HG02943 (cell line): ENCODE data around the gene JMJD1C.
"Not testable (repeated sequence)": the region's sequence is repeated elsewhere in the genome, so short reads cannot be mapped to it uniquely, and the experiment has no call there.

Source experiments
- ATAC-seq: cut with Tn5 transposase; IDR thresholded peaks from one replicate; pipeline ENCODE4 v1.9.1; 2021; ENCODE audit warnings: mild to moderate bottlenecking, low read depth, moderate library complexity; ENCODE audit not compliant: unreplicated experiment

The JMJD1C gene

DNA sequence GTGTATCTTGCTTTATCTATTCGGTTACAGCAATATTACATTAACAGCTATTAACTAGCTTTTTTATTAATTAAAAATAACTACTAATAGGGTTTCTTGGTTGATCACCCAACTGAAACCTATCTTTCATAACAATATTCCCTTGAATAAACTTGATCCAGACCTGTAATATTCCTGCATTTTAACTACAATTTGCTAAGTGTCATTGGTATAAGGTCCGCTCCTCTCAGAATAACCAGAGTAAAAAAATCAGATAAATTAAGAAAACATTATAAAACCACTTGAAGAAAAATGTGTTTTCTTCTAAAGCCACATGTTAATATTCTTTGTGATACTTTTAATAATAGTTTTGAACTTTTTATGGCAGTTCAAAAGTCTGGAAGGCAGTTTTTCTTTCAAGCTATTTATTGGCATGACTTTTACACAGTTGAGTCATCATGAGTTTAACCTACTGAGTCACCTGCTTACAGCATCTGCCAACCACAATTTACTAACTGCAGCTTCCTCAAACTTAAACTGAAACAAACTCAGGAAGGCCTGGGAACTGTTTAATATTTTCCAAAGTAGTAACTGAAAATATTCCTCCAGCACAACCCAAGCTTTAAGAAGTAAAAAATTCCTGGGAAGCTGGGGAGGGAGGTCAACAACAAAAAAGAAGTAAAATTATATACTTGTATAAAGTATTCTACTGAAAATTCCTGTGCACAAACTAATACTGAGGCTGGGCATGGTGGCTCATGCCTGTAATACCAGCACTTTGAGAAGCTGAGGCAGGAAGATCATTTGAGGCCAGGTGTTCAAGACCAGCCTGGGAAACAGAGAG is 229.5 kb downstream of the JMJD1C start:
- peak; percentile 83 for ATAC-seq

DNA sequence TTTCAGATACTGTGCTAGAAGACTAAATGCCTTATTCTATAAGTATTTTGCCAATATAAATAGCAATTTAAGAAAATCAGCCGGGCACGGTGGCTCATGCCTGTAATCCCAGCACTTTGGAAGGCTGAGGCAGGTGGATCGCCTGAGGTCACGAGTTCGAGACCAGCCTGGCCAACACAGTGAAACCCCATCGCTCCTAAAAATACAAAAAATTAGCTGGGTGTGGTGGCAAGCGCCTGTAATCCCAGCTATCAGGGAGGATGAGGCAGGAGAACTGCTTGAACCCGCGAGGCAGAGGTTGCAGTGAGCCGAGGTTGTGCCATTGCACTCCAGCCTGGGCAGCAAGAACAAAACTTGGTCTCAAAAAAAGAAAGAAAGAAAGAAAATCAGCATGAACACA is 230.6 kb downstream of the JMJD1C start:
- not testable (repeated sequence) for ATAC-seq

DNA sequence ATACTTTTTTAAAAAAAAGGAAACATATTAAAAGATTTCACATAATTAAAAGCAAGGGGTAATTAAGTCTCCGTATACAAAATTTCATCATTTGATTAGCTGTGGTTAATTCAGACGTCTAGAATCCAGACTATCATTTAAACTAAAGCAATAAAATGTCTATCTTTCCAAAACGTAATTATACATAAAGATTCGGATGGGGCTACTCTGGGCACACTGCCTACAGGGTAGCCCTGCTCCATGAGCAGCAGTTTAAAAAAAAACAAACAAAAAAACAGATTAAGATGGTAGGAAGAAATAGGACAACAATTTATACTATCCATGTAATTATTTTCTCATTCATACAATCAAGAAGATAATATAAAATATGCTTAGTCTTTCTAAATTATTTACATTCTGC is 236.6 kb downstream of the JMJD1C start:
- ATAC-seq = no peak

DNA sequence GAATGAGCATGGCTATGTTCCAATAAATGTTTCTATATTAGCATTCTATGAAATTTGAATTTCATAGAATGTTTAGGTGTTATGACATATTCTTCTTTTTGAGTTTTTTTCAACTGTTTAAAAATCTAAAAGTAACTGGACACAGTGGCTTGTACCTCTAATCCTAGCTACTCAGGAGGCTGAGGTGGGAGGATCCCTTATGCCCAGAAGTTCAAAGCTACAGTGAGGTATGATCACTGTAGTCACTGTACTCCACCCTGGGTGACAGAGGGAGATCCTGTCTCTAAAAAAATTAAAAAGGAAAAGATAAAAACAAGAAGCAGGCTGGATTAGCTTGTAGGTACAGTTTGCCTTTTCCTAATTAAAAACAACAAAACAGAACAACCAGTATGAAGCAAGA is 237.5 kb downstream of the JMJD1C start:
- no peak for ATAC-seq

DNA sequence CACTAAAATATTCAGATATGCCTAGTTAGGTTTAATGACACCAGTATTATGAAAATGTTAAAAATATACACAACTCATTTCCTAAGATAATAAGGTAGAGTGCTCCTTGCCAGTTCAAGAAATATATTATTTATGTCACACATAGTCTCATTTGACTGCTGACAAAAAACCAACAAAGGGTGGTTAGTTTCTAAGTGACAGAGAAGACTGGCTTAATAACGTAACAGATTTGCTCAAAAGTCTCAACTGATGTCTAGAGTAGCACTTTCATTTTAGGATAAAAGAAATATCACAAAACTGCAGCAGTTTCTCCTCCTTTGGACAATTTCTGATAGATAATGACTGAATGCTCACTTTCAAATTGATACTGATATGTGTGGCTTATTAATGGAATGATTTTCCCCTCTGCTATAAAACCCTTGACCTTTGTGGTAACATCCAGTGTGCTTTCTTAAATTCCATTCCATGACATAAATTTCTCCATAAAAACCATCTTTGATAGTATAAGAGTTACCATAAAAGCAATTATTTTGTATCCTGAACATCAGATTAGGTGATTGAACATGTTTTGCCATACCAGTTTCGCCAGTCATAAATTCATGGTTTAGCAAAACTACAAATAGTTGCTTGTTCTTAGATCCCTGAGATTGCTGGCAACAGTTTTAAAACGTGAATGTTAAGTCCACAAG is 238.4 kb downstream of the JMJD1C start:
- ATAC-seq = no peak

DNA sequence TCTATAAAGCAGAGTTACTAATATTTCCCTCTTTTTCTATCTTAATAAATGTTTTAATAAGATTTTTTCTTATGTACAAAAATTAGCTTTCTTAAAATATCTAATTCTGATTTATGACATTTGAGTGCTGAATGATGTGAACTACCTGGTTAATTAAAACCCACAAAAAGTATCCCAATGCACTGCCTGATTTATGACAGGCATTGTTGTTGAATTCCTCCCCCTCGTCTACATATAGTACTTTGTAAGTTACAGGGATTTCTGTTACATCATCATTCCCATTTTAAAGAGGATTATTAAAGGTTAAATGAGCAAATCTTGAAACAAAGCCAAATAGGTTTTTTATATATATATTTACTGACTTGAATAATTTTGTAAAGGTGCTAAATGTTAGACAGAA is 241.5 kb downstream of the JMJD1C start:
- ATAC-seq = no peak

DNA sequence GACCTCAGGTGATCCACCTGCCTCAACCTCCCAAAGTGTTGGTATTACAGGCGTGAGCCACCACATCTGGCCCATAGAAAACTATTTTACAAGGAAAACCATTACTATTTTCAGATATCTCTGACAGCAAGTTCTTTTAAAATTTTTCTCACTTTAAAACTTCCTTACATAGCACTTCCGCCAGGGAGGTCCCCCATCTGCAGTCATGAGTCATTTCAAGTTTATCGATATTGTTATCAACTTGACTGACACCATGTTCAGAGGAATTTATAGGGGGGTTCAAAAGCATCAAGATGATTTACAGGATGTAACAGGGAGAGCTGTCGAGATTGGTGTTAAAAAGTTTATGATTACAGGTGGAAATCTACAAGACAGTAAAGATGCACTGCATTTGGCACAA is 243.8 kb downstream of the JMJD1C start:
- ATAC-seq = no peak

DNA sequence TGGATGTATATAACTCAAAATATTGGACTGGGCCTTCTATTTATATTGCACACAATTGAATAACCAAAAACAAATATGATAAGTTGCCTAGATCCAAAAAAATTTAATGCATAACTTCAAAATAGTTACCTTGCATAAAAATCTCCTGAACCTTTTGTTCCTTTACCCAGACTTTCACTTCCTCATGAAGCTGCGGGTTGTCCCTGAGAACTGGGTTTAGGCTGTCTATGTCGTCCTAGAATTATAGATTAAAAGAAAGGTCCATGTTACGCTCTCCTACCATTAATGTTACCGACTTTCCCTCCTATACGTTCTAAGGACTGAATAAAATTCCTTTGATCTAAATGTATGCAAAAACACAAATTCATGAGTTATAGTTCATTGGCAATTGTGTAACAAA is 246.0 kb downstream of the JMJD1C start:
- ATAC-seq = no peak

DNA sequence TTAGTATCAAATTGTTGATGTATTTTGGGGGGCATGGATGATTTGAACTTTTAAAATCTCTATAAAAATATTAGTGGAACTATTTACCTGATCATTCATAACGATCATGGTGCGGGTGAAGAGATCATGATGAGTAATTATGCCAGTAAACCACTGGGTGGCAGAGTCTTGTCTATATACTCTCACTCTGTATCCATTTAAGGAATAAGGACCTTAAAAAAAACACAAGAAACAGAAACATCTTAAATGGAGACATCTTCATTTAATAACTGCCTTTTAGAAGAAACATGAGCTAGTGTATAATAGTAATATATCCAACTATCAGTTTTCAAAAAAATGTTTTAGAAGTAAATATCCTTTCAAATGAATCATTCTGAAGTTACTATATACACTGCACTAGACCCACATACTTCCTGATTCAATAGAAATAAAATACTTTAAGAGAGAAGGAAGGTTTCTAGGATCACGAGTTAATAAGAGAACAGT is 248.6 kb downstream of the JMJD1C start:
- ATAC-seq = peak; percentile 66

DNA sequence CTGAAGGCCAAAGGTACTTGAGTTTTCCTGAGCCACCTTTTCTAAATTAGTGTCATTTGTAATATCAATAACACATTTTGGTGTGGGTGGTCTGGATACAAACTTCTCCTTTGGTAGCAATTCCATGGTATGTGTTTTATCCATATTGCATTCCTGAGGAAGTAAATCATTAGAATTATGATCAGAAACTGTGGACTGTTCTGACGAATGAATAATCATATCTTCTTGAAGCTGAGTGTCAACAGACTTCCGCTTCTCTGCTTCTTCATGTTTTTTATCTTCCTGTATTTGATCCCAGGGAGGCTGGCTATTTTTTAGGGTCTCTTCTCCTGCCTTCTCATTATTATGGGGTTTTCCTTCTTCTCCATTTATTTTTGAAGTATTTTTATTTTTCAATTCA is 251.2 kb downstream of the JMJD1C start:
- no peak for ATAC-seq

DNA sequence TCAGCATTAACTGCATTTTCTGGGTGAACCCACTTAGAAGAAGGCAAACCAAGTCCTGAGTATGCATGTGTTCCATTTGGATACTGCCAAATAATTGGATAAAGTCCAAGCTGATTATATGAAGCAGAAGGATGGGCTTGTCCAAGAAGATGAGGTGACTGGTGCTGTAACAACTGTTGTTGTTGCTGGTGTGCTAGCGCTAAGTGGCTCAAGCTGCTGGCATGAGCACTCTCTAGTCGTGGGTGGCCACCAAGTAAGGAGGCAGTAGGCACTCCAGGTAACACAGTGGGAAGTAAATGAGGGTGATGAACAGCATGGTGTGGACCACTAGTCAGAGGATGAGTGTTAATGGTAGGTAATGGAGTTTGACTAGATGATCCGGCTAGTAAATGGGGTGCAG is 252.3 kb downstream of the JMJD1C start:
- no peak for ATAC-seq

DNA sequence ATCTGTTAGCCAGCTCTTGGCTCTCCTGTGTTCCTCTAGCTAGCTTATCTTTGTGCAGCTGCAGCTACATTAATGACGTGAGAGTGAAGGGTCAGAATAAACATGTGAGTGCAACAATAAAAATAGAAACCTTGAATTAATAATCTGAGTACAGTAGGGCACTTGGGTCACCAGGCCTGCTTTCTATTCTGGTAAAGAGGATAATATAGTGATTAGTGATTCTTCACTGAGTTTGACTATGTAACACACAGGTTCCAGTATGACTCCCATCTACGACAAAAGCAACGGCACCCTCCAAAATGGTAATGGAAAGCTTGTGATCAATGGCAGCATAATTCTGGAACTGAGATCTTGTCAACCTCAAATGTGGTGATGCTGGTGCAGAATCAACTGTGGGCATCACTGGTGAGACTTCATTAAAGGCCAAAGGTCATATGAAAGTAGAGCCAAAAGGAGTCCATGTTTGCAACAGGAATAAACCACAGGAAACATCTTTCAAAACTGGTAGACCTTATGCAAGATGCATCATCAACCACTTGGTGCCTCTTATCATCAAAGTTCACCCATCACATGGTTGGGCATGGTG is 255.1 kb downstream of the JMJD1C start:
- ATAC-seq = no peak

DNA sequence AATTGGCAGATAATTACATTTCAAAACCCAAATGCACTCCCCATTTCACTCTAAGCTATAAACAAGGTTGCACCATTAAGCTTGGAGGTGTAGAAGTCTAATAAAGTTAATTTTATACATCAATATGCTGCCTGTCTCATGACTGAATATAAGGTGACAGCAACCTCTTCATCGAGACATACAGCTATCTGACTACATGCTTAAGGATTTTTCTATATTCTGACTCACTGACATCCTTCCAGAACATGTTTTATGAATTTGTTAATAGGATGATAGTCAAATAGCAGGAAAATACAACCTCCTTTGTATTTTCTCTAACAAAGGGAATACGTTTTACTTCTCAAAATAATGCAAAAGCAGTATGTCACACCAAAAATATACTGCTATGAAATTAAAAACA is 256.1 kb downstream of the JMJD1C start:
- no peak for ATAC-seq

DNA sequence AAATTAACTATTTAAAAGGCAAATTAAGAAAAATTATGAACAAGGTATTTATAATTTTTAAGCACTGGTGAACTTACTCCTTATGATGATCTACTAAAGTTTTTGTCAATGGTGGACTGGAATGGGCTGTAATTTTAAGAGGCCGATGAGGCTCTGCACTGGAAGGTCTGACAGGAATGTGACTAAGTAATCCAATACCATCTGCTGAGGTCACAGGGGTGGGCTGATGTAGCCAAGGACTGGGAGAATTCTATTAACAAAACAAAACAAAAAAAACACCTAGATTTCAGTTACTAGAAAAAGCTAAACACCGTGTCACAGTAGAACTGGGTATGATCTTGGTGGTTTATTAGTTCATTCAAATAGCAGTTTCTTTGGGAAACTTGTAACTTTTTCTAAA is 256.8 kb downstream of the JMJD1C start:
- ATAC-seq = no peak

DNA sequence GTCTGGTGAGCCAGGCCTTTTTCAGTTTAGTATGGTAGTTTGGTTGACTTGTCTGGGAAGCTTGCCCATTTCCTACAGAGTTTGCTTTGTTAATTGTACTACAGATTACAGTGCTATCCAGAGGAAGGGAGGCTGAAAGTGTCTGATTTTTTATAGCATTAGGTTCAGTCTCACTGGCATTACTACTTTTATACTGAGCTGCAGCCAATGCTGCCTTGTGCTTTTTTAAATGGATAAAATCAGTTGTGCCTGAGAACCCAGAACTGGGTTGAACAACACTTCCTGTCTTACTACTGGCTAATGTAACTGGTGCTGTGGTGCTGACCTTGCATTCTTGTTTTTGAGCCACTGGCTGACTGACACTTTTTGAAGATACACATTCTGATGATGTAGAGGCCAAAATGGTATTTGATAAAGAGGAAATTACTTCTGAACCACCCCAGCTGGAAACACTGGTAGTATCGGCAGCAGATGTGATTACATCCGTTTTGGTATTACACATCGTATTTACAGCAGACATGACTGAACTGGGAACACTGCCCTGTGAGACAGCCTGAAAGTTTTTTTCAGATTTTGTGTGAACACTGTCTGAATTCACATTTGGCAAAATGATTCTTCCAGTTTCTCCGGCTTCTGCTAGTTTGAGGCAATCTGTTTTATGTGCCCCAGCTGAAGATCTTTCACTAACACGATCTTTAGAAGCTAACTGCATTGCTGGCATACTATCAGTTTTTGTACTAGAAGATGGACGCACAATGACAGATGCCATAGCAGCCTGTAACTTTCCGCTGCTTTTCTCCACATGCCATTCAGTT is 258.6 kb downstream of the JMJD1C start:
- ATAC-seq = no peak

DNA sequence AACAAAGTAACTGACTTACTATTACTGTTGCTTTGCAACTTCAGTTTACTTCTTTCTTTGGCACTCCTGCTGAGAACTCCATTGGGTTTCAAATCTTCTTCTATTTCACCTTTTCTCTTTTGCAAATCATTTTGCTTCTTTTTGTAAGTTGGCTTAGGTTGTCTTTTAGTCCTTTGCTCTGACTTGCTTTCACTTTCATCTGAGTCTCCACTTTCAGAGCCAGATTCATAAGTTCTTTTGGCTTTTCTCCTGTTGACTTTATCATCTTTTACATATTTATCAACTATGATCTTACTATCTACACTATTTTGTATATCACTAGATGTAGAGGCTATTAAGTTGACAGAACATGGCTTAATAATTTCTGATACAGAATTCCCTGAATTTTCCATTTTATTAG is 259.2 kb downstream of the JMJD1C start:
- no peak for ATAC-seq

DNA sequence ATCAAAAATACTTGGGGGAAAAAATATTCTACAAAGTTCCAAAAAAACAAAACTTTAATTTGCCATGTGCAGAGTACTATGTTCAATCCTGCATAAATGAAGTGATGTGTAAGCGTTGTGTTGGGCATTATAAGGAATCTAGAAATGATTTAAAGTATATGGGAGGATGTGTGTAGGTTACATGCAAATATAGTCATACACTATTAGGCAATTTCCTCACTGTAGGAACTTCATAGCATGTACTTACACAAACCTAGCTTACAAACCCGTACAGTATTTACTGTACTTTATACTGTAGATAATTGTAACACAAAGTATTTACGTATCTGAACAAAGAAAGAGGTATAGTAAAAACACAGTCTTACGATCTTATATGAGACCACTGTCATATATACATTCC is 260.4 kb downstream of the JMJD1C start:
- no peak for ATAC-seq

DNA sequence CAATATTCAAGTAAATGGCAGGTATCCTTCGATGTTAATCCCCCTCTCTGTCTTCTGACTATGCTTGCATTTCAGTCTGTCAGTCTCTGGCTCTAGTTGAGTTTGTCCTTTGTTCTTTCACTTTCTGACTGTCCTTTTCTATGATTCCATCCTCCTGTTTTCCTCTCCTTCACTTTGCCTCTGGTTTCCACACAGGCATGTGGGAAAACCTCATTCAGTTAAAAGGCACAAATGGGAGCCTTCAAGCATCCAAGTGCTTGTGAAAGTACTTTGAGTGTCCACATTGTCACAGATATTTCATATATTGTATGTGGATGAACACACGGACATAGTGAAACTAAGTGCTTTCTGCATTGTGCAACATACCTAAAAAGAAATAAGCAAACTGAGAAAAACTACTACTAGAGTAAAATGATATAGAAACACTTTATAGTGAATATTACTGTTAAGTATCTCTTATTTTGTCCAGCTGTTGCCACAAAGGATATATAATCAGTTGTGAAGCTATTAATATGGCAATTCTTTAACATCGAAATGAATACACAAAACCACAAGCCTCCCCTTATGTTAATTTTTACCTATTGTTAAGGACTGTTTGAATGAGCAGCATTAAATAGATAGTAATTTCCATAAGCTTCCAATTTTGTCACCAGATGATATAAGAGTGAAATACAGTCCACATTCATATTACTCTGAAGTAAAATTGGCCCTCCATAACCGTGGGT is 260.9 kb downstream of the JMJD1C start:
- ATAC-seq = no peak

DNA sequence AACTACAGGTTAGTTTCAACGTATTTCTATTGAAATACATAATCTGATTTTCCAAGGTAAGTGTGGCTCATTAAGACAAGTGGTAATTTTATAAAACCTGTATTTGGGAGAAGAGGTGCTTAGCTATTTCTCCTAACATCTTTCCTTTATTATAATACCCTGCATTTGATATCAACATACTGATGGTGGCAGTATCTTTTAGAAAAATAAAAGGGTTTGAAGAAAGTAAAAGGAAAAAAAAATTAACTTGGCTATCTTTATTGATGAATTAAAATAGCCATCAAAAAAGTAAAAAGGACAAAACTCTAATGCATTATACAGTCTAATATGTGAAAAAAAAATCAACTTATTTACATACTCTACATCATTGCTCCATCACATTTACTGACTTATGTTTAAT is 264.7 kb downstream of the JMJD1C start:
- ATAC-seq = no peak

DNA sequence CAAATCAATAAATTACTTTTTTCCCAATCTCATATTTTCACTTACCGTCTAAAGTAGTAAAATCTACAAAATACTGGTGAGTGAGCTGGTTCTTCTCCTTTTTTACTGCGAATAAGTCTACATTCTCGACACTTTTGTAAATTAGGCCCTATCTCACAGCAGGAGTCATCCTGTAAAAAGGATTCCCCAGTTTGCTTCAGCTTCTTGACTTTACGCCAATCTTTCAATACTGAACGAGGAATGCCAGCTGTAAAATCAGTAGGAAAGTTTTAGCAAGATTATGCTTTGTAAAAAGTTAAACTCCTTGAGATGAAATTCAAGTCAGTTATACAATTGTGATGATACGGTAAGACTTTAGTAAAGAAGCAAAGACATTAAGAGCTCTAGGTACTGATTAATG is 265.3 kb downstream of the JMJD1C start:
- ATAC-seq = no peak
